Measurements from ENCODE around the gene ZGRF1. TPM values are rescaled to one million over a fixed set of nuclear protein-coding genes. Genes with fewer than 3 reads are reported as not detected.

Gene ZGRF1
- total RNA-seq, 4 donors from 2014 or later: 0.55 to 2.9 (median 1.8) TPM

- no peaks in the 10 kb centered on the region for H3K36me3 ChIP-seq
- DNase-seq: no peak
- H3K9me3 ChIP-seq: no peaks in the 10 kb centered on the region
- ATAC-seq: peak; percentile 50 to 63
- no peak for TF ChIP-seq POLR2A (IDR thresholded peaks at IDR 0.05)
- TF ChIP-seq CTCF (IDR thresholded peaks at IDR 0.05 in 4 of 5, conservative IDR thresholded peaks at IDR 0.05 in 1 of 5): no peak
- H3K4me1 ChIP-seq: peaks cover 23 to 28% of the 10 kb centered on the region in 2 donors
- in situ Hi-C loops (cut with MboI; ENCODE audit: low sequenced_read_pairs in 4 of 4) (no loop called here), intact Hi-C loops (cut with DNase I; ENCODE audit: low total_unique reads) (no loop called here)
- peak overlapping the region; percentile 56 to 80 (median 64) for H3K4me3 ChIP-seq
- peaks cover 94 to 96% (median 96%) of the 10 kb centered on the region in 3 donors for H3K27me3 ChIP-seq
- no peak overlapping the region for H3K27ac ChIP-seq
Measured at GRCh38 chr4:112515198-112516065, 121.3 kb downstream of the ZGRF1 start.

GRCh38 chr4:112514647-112515197, 122.0 kb downstream of the ZGRF1 start:
- ATAC-seq (no peak), DNase-seq (no peak)
- Histone ChIP-seq H3K4me1 (peaks cover 25 to 30% of the 10 kb centered on the region in 2 donors), H3K4me3 (peak overlapping the region; percentile 56 to 80 (median 64)), H3K9me3 (no peaks in the 10 kb centered on the region), H3K27me3 (peaks cover 93 to 96% (median 96%) of the 10 kb centered on the region in 3 donors), H3K36me3 (no peaks in the 10 kb centered on the region), H3K27ac (no peak overlapping the region)
- TF ChIP-seq CTCF (IDR thresholded peaks at IDR 0.05 in 4 of 5, conservative IDR thresholded peaks at IDR 0.05 in 1 of 5) (no peak), POLR2A (IDR thresholded peaks at IDR 0.05) (no peak)
- in situ Hi-C loops (cut with MboI; ENCODE audit: low sequenced_read_pairs in 4 of 4): no loop called here
- intact Hi-C loops (cut with DNase I; ENCODE audit: low total_unique reads): no loop called here

GRCh38 chr4:112513971-112514646, 122.6 kb downstream of the ZGRF1 start:
- intact Hi-C loops (cut with DNase I; ENCODE audit: low total_unique reads): no loop called here
- Histone ChIP-seq H3K9me3 (no peaks in the 10 kb centered on the region), H3K4me3 (peak overlapping the region in 2 of 4 donors; percentile 56 to 63), H3K27ac (no peak overlapping the region), H3K4me1 (peaks cover 30 to 31% of the 10 kb centered on the region in 2 donors), H3K27me3 (peaks cover 93 to 96% (median 96%) of the 10 kb centered on the region in 3 donors), H3K36me3 (no peaks in the 10 kb centered on the region)
- ATAC-seq: no peak
- no peak for TF ChIP-seq CTCF (IDR thresholded peaks at IDR 0.05 in 4 of 5, conservative IDR thresholded peaks at IDR 0.05 in 1 of 5)
- no peak for TF ChIP-seq POLR2A (IDR thresholded peaks at IDR 0.05)
- DNase-seq: no peak
- in situ Hi-C loops (cut with MboI; ENCODE audit: low sequenced_read_pairs in 4 of 4): no loop called here

- H3K9me3 ChIP-seq: no peaks in the 10 kb centered on the region
- DNase-seq (no peak), ATAC-seq (no peak)
- intact Hi-C loops (cut with DNase I; ENCODE audit: low total_unique reads) (no loop called here), in situ Hi-C loops (cut with MboI; ENCODE audit: low sequenced_read_pairs in 4 of 4) (no loop called here)
- peaks cover 88 to 96% (median 91%) of the 10 kb centered on the region in 3 donors for H3K27me3 ChIP-seq
- peaks cover 19 to 25% of the 10 kb centered on the region in 2 donors for H3K4me1 ChIP-seq
- no peaks in the 10 kb centered on the region for H3K36me3 ChIP-seq
- no peak overlapping the region for H3K4me3 ChIP-seq
- TF ChIP-seq CTCF (IDR thresholded peaks at IDR 0.05 in 4 of 5, conservative IDR thresholded peaks at IDR 0.05 in 1 of 5) (no peak), POLR2A (IDR thresholded peaks at IDR 0.05) (no peak)
- H3K27ac ChIP-seq: no peak overlapping the region
Measured at GRCh38 chr4:112511803-112512118, 124.9 kb downstream of the ZGRF1 start.
